ENCODE results near the gene ACKR2.

DNA sequence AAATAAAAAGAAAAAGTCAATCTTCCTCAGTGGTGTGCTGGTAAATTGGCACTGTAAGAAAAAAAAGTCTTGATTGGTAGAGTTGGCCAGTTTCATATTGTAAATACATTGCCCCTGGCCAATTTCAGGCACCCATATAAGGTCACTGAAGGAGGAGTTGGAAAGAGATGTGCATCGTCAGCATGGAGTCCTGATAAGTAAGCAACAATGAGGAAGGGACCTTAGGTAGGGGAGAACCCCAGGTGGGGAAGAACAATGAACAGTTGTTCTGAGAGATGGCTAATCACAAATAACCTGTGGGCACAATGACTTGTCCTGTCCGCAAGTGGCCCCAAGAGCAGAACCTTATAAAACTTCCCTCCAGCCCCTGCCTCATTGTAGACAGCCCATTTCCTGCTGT lies 75.1 kb downstream of the ACKR2 start:
- TF ChIP-seq, protein P1, sequence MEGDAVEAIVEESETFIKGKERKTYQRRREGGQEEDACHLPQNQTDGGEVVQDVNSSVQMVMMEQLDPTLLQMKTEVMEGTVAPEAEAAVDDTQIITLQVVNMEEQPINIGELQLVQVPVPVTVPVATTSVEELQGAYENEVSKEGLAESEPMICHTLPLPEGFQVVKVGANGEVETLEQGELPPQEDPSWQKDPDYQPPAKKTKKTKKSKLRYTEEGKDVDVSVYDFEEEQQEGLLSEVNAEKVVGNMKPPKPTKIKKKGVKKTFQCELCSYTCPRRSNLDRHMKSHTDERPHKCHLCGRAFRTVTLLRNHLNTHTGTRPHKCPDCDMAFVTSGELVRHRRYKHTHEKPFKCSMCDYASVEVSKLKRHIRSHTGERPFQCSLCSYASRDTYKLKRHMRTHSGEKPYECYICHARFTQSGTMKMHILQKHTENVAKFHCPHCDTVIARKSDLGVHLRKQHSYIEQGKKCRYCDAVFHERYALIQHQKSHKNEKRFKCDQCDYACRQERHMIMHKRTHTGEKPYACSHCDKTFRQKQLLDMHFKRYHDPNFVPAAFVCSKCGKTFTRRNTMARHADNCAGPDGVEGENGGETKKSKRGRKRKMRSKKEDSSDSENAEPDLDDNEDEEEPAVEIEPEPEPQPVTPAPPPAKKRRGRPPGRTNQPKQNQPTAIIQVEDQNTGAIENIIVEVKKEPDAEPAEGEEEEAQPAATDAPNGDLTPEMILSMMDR (IDR thresholded peaks at IDR 0.05): no peak
- TF ChIP-seq POLR2A (IDR thresholded peaks at IDR 0.05): no peak
